Osteocyte (in vitro differentiated cells): Measurements from ENCODE around the gene ZNF438. TPM values are rescaled to one million over a fixed set of nuclear protein-coding genes. Genes with fewer than 3 reads are reported as not detected.

Experiments
- DNase-seq: peaks from one replicate; pipeline ENCODE4 v3.0.0; 2021; ENCODE audit warnings: mixed read lengths; ENCODE audit not compliant: unreplicated experiment; ENCODE audit errors: extremely low spot score
- H3K27ac Mint-ChIP-seq: one replicate; pipeline ENCODE4 v1.8.0; 2021; ENCODE audit warnings: mild to moderate bottlenecking, mixed read lengths; ENCODE audit not compliant: unreplicated experiment
- H3K27me3 Mint-ChIP-seq: one replicate; pipeline ENCODE4 v1.8.0; 2021; ENCODE audit warnings: mixed read lengths; ENCODE audit not compliant: unreplicated experiment
- H3K36me3 Mint-ChIP-seq: one replicate; pipeline ENCODE4 v1.8.0; 2021; ENCODE audit warnings: mixed read lengths; ENCODE audit not compliant: unreplicated experiment
- H3K4me1 Mint-ChIP-seq: one replicate; pipeline ENCODE4 v1.8.0; 2021; ENCODE audit warnings: mixed read lengths; ENCODE audit not compliant: unreplicated experiment
- H3K4me3 Mint-ChIP-seq: one replicate; pipeline ENCODE4 v1.8.0; 2021; ENCODE audit warnings: mild to moderate bottlenecking, moderate library complexity, mixed read lengths; ENCODE audit not compliant: unreplicated experiment
- H3K9me3 Mint-ChIP-seq: one replicate; pipeline ENCODE4 v1.8.0; 2021; ENCODE audit warnings: mixed read lengths; ENCODE audit not compliant: unreplicated experiment
- CTCF ChIP-seq: fragments of 200-600 bp; sonication (generic); IDR thresholded peaks from 2 replicates; pipeline ENCODE4 v1.5.0; 2021; ENCODE audit warnings: antibody characterized with exemption, mild to moderate bottlenecking, moderate library complexity
- total RNA-seq: library from RNA; stranded (reverse); gene quantifications from 2 replicates; pipeline ENCODE4 v1.2.1, GENCODE V29; 2021

Gene ZNF438
- total RNA-seq, 1 donor from 2014 or later: 4.8 TPM

- Mint-ChIP-seq H3K4me3 (no peak overlapping the region), H3K27me3 (no peaks in the 10 kb centered on the region), H3K4me1 (peaks cover 10% of the 10 kb centered on the region), H3K36me3 (peaks cover 10% of the 10 kb centered on the region), H3K27ac (no peak overlapping the region), H3K9me3 (peaks cover 13% of the 10 kb centered on the region)
- no peak for DNase-seq
- no peak for TF ChIP-seq CTCF
These were observed 40.0 kb downstream of the ZNF438 start for GRCh38 chr10:30991647-30992011.

- peaks cover 13% of the 10 kb centered on the region for H3K9me3 Mint-ChIP-seq
- peaks cover 7% of the 10 kb centered on the region for H3K4me1 Mint-ChIP-seq
- H3K36me3 Mint-ChIP-seq: peaks cover 10% of the 10 kb centered on the region
- no peak for TF ChIP-seq CTCF
- H3K27me3 Mint-ChIP-seq: no peaks in the 10 kb centered on the region
- H3K4me3 Mint-ChIP-seq: no peak overlapping the region
- H3K27ac Mint-ChIP-seq: no peak overlapping the region
- DNase-seq: no peak
These were observed 40.6 kb downstream of the ZNF438 start for GRCh38 chr10:30990971-30991646.

DNA sequence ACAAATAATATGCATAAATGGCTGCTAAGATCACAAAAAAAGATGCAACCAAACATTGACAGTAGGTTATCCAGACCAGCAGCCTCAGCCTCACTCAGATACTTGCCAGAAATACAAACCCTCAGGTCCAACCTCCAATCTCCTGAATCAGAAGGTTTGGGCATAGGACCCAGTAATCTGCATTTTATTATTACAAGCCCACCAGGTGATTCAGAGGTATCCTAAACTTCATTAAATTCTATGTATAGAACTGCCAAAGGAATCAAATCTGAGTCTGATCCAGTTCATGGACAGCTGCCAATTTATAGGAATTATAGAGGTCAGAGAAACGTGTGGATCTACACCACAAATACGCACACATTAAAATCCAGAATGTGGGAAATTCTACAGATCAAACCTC, 41.3 kb downstream of the ZNF438 start:
- Mint-ChIP-seq H3K27me3 (no peaks in the 10 kb centered on the region), H3K4me3 (no peak overlapping the region)

DNA sequence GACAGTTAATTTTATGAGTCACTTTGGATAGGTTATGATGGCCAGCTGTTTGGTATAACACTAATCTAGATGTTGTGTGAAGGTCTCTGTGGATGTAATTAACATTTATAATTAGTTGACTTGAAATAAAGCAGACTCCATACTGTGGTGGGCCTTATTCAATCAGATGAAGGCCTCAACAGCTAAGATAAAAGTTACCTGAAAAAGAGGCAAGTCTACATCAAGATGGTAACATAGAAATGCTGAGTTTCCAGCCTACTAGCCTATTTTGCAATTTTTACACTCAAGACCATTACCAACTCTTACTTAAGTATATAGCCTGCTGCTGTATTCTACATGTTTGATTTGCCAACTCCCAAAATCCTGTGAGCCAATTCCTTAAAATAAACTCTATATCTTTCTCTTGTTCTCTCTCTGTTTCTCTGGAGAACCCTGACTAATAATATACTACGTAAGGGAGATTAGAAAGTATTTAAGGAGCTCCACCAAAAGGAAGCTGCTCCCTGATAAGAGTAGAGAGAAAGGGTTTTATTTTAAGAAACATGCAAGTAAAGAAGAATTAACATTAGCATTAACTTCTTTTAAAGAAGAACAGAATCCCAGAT, 42.7 kb downstream of the ZNF438 start:
- peaks cover 11% of the 10 kb centered on the region for H3K4me1 Mint-ChIP-seq
- no peaks in the 10 kb centered on the region for H3K36me3 Mint-ChIP-seq
- H3K9me3 Mint-ChIP-seq: peaks cover 5% of the 10 kb centered on the region
- DNase-seq: no peak
- TF ChIP-seq CTCF: no peak
- no peak overlapping the region for H3K4me3 Mint-ChIP-seq
- no peak overlapping the region for H3K27ac Mint-ChIP-seq
- no peaks in the 10 kb centered on the region for H3K27me3 Mint-ChIP-seq

More for the DNA sequence above, 41.3 kb downstream of the ZNF438 start:
- Mint-ChIP-seq H3K27ac (no peak overlapping the region), H3K36me3 (peaks cover 9% of the 10 kb centered on the region), H3K9me3 (peaks cover 7% of the 10 kb centered on the region), H3K4me1 (peaks cover 8% of the 10 kb centered on the region)
- no peak for TF ChIP-seq CTCF
- no peak for DNase-seq

GRCh38 chr10:30987463-30987862, 44.2 kb downstream of the ZNF438 start:
- H3K9me3 Mint-ChIP-seq: peaks cover 5% of the 10 kb centered on the region
- TF ChIP-seq CTCF: no peak
- no peaks in the 10 kb centered on the region for H3K27me3 Mint-ChIP-seq
- peaks cover 7% of the 10 kb centered on the region for H3K4me1 Mint-ChIP-seq
- H3K4me3 Mint-ChIP-seq: no peak overlapping the region
- H3K27ac Mint-ChIP-seq: no peak overlapping the region
- H3K36me3 Mint-ChIP-seq: peaks cover 2% of the 10 kb centered on the region
- DNase-seq: no peak
